HG02642 (cell line): ENCODE data around the gene YWHAQ.
"Not testable (repeated sequence)": the region's sequence is repeated elsewhere in the genome, so short reads cannot be mapped to it uniquely, and the experiment has no call there.

Experiments
- ATAC-seq: cut with Tn5 transposase; IDR thresholded peaks from one replicate; pipeline ENCODE4 v1.9.1; 2021; ENCODE audit warnings: mild to moderate bottlenecking; ENCODE audit not compliant: unreplicated experiment, poor library complexity

Gene YWHAQ

GRCh38 chr2:9596621-9597311, 34.0 kb downstream of the YWHAQ start:
- no peak for ATAC-seq

GRCh38 chr2:9595746-9596145, 35.1 kb downstream of the YWHAQ start:
- no peak for ATAC-seq

- ATAC-seq: not testable (repeated sequence)
Measured at GRCh38 chr2:9595256-9595655, 35.5 kb downstream of the YWHAQ start.

- ATAC-seq: no peak
Measured at GRCh38 chr2:9594366-9595054, 36.3 kb downstream of the YWHAQ start.

GRCh38 chr2:9593925-9594324, 36.9 kb downstream of the YWHAQ start:
- ATAC-seq: no peak

- no peak for ATAC-seq
Measured at GRCh38 chr2:9592699-9593098, 38.1 kb downstream of the YWHAQ start.

- ATAC-seq: no peak
Measured at GRCh38 chr2:9590641-9591040, 40.2 kb downstream of the YWHAQ start.

- no peak for ATAC-seq
Measured at GRCh38 chr2:9586465-9586864, 44.3 kb downstream of the YWHAQ start.

- no peak for ATAC-seq
Measured at GRCh38 chr2:9585486-9585885, 45.3 kb downstream of the YWHAQ start.

- ATAC-seq: not testable (repeated sequence)
Measured at GRCh38 chr2:9584902-9585301, 45.9 kb downstream of the YWHAQ start.

- ATAC-seq: no peak
Measured at GRCh38 chr2:9582624-9583023, 48.2 kb downstream of the YWHAQ start.

- no peak for ATAC-seq
Measured at GRCh38 chr2:9578467-9579235, 52.1 kb downstream of the YWHAQ start.

GRCh38 chr2:9574331-9574730, 56.5 kb downstream of the YWHAQ start:
- no peak for ATAC-seq

GRCh38 chr2:9573840-9574239, 57.0 kb downstream of the YWHAQ start:
- no peak for ATAC-seq

- ATAC-seq: no peak
Measured at GRCh38 chr2:9573013-9573720, 57.6 kb downstream of the YWHAQ start.

- no peak for ATAC-seq
Measured at GRCh38 chr2:9570182-9571060, 60.4 kb downstream of the YWHAQ start.

GRCh38 chr2:9565436-9566153, 65.2 kb downstream of the YWHAQ start:
- no peak for ATAC-seq

- ATAC-seq: no peak
Measured at GRCh38 chr2:9560628-9561027, 70.2 kb downstream of the YWHAQ start.

- no peak for ATAC-seq
Measured at GRCh38 chr2:9558948-9559381, 71.8 kb downstream of the YWHAQ start.
